T-helper 17 cell (primary cell): ENCODE data around the gene GNG2. TPM values are rescaled to one million over a fixed set of nuclear protein-coding genes. Genes with fewer than 3 reads are reported as not detected.
A peak's percentile ranks its signal among the peaks of the same experiment; 100 is the strongest.
"Not testable (repeated sequence)": the region's sequence is repeated elsewhere in the genome, so short reads cannot be mapped to it uniquely, and the experiment has no call there.

Experiments used
- ATAC-seq: fragments of 150-1000 bp; cut with Tn5 transposase; 2 replicates; pipeline ENCODE4 v1.10.0; 2021; ENCODE audit warnings: mild to moderate bottlenecking, moderate library complexity
- DNase-seq, 3 donors: peaks; one replicate each; pipeline versions ENCODE4 v3.0.0 to v3.0.0-alpha.2; 2020 to 2021
- H3K9me3 ChIP-seq: one replicate; pipeline ENCODE4 v1.7.0; 2013; ENCODE audit warnings: low read length, mild to moderate bottlenecking; ENCODE audit not compliant: control insufficient read depth, poor library complexity, severe bottlenecking
- H3K27ac Mint-ChIP-seq: one replicate; pipeline ENCODE4 v1.8.0; 2022; ENCODE audit warnings: mild to moderate bottlenecking, moderate library complexity, mixed read lengths
- H3K27me3 Mint-ChIP-seq: one replicate; pipeline ENCODE4 v1.8.0; 2022; ENCODE audit warnings: mixed read lengths
- H3K36me3 Mint-ChIP-seq: one replicate; pipeline ENCODE4 v1.8.0; 2022; ENCODE audit warnings: low read depth, mixed read lengths
- H3K4me1 Mint-ChIP-seq: one replicate; pipeline ENCODE4 v1.8.0; 2022; ENCODE audit warnings: mild to moderate bottlenecking, mixed read lengths
- H3K4me3 Mint-ChIP-seq: one replicate; pipeline ENCODE4 v1.8.0; 2022; ENCODE audit warnings: mild to moderate bottlenecking, moderate library complexity, mixed read lengths
- total RNA-seq, 4 donors: library from RNA in 2 of 4; stranded (reverse) in 2 of 4; gene quantifications; one replicate each; pipeline ENCODE4 v1.2.3 and lab custom pipeline; 2022 to 2026

The GNG2 gene
- total RNA-seq, 2 donors from 2014 or later, result 194 to 208 TPM

GRCh38 chr14:51883232-51883631 lies 22.8 kb downstream of the GNG2 start:
- Mint-ChIP-seq H3K36me3 (peaks cover 6% of the 10 kb centered on the region), H3K4me3 (peak overlapping the region; percentile 34), H3K4me1 (peaks cover 40% of the 10 kb centered on the region), H3K27ac (peak overlapping the region; percentile 93), H3K27me3 (no peaks in the 10 kb centered on the region)
- no peaks in the 10 kb centered on the region for H3K9me3 ChIP-seq
- DNase-seq, result no peak
- ATAC-seq, result peak; percentile 22

- peak overlapping the region; percentile 49 for H3K4me3 Mint-ChIP-seq
- peak overlapping the region; percentile 93 for H3K27ac Mint-ChIP-seq
- no peaks in the 10 kb centered on the region for H3K27me3 Mint-ChIP-seq
- ATAC-seq (peak; percentile 52), DNase-seq (no peak)
- peaks cover 43% of the 10 kb centered on the region for H3K4me1 Mint-ChIP-seq
- H3K36me3 Mint-ChIP-seq, result peaks cover 10% of the 10 kb centered on the region
- H3K9me3 ChIP-seq, result no peaks in the 10 kb centered on the region
Observed at GRCh38 chr14:51884086-51884927, 23.9 kb downstream of the GNG2 start.

- Mint-ChIP-seq H3K27ac (peak overlapping the region; percentile 81), H3K36me3 (peaks cover 6% of the 10 kb centered on the region), H3K4me3 (peak overlapping the region; percentile 63), H3K27me3 (no peaks in the 10 kb centered on the region), H3K4me1 (peaks cover 55% of the 10 kb centered on the region)
- no peak for DNase-seq
- peak; percentile 72 for ATAC-seq
- H3K9me3 ChIP-seq, result no peaks in the 10 kb centered on the region
Observed at GRCh38 chr14:51889851-51890250, 29.4 kb downstream of the GNG2 start.

- DNase-seq (no peak), ATAC-seq (no peak)
- Mint-ChIP-seq H3K27me3 (no peaks in the 10 kb centered on the region), H3K4me1 (peaks cover 61% of the 10 kb centered on the region), H3K27ac (peak overlapping the region; percentile 24), H3K36me3 (peaks cover 2% of the 10 kb centered on the region), H3K4me3 (no peak overlapping the region)
- no peaks in the 10 kb centered on the region for H3K9me3 ChIP-seq
Observed at GRCh38 chr14:51894250-51894649, 33.8 kb downstream of the GNG2 start.

- H3K4me1 Mint-ChIP-seq, result peaks cover 54% of the 10 kb centered on the region
- H3K4me3 Mint-ChIP-seq, result no peak overlapping the region
Observed at GRCh38 chr14:51895375-51895774, 35.0 kb downstream of the GNG2 start.

GRCh38 chr14:51897791-51898355 lies 37.5 kb downstream of the GNG2 start:
- H3K9me3 ChIP-seq, result no peaks in the 10 kb centered on the region
- DNase-seq, result no peak
- peaks cover 2% of the 10 kb centered on the region for H3K36me3 Mint-ChIP-seq
- ATAC-seq, result no peak
- no peaks in the 10 kb centered on the region for H3K27me3 Mint-ChIP-seq
- peaks cover 45% of the 10 kb centered on the region for H3K4me1 Mint-ChIP-seq
- H3K4me3 Mint-ChIP-seq, result no peak overlapping the region
- no peak overlapping the region for H3K27ac Mint-ChIP-seq

More at GRCh38 chr14:51895375-51895774, 35.0 kb downstream of the GNG2 start:
- H3K9me3 ChIP-seq, result no peaks in the 10 kb centered on the region
- peaks cover 2% of the 10 kb centered on the region for H3K36me3 Mint-ChIP-seq
- no peaks in the 10 kb centered on the region for H3K27me3 Mint-ChIP-seq
- peak overlapping the region; percentile 27 for H3K27ac Mint-ChIP-seq
- ATAC-seq (no peak), DNase-seq (no peak)

GRCh38 chr14:51901475-51902024 lies 41.1 kb downstream of the GNG2 start:
- DNase-seq (no peak), ATAC-seq (peak; percentile 61)
- H3K4me3 Mint-ChIP-seq, result no peak overlapping the region
- H3K4me1 Mint-ChIP-seq, result peaks cover 38% of the 10 kb centered on the region
- peaks cover 18% of the 10 kb centered on the region for H3K9me3 ChIP-seq
- H3K36me3 Mint-ChIP-seq, result no peaks in the 10 kb centered on the region
- no peaks in the 10 kb centered on the region for H3K27me3 Mint-ChIP-seq
- H3K27ac Mint-ChIP-seq, result peak overlapping the region; percentile 77

GRCh38 chr14:51905656-51906121 lies 45.3 kb downstream of the GNG2 start:
- peaks cover 26% of the 10 kb centered on the region for H3K4me1 Mint-ChIP-seq
- peaks cover 18% of the 10 kb centered on the region for H3K9me3 ChIP-seq
- H3K27me3 Mint-ChIP-seq, H3K36me3 Mint-ChIP-seq: not testable (repeated sequence)
- ATAC-seq, result peak; percentile 73
- peak overlapping the region; percentile 46 for H3K4me3 Mint-ChIP-seq
- DNase-seq, result peak in 1 of 3 donors; percentile 34
- peak overlapping the region; percentile 90 for H3K27ac Mint-ChIP-seq

GRCh38 chr14:51908086-51908485 lies 47.7 kb downstream of the GNG2 start:
- H3K4me3 Mint-ChIP-seq, result no peak overlapping the region
- ATAC-seq (no peak), DNase-seq (no peak)
- no peaks in the 10 kb centered on the region for H3K36me3 Mint-ChIP-seq
- H3K27ac Mint-ChIP-seq, result no peak overlapping the region
- H3K4me1 Mint-ChIP-seq, result peaks cover 37% of the 10 kb centered on the region
- H3K27me3 Mint-ChIP-seq, result no peaks in the 10 kb centered on the region
- H3K9me3 ChIP-seq, result peaks cover 18% of the 10 kb centered on the region

GRCh38 chr14:51912112-51912786 lies 51.8 kb downstream of the GNG2 start:
- Mint-ChIP-seq H3K4me1 (peaks cover 59% of the 10 kb centered on the region), H3K27ac (peak overlapping the region; percentile 77), H3K4me3 (peak overlapping the region; percentile 19), H3K36me3 (peaks cover 6% of the 10 kb centered on the region), H3K27me3 (no peaks in the 10 kb centered on the region)
- DNase-seq, result no peak
- ATAC-seq, result no peak
- no peaks in the 10 kb centered on the region for H3K9me3 ChIP-seq

- Mint-ChIP-seq H3K4me3 (no peak overlapping the region), H3K36me3 (peaks cover 6% of the 10 kb centered on the region), H3K4me1 (peaks cover 52% of the 10 kb centered on the region), H3K27me3 (no peaks in the 10 kb centered on the region), H3K27ac (peak overlapping the region; percentile 81)
- H3K9me3 ChIP-seq, result no peaks in the 10 kb centered on the region
- DNase-seq, result no peak
- no peak for ATAC-seq
Observed at GRCh38 chr14:51914310-51914709, 53.9 kb downstream of the GNG2 start.

- H3K4me3 Mint-ChIP-seq, result peak overlapping the region; percentile 15
- peaks cover 6% of the 10 kb centered on the region for H3K36me3 Mint-ChIP-seq
- no peaks in the 10 kb centered on the region for H3K27me3 Mint-ChIP-seq
- peak overlapping the region; percentile 81 for H3K27ac Mint-ChIP-seq
- ATAC-seq, result no peak
- no peak for DNase-seq
- H3K9me3 ChIP-seq, result no peaks in the 10 kb centered on the region
- peaks cover 44% of the 10 kb centered on the region for H3K4me1 Mint-ChIP-seq
Observed at GRCh38 chr14:51917193-51917592, 56.8 kb downstream of the GNG2 start.

GRCh38 chr14:51921026-51921425 lies 60.6 kb downstream of the GNG2 start:
- no peak overlapping the region for H3K4me3 Mint-ChIP-seq
- H3K27me3 Mint-ChIP-seq, result no peaks in the 10 kb centered on the region
- H3K36me3 Mint-ChIP-seq, result peaks cover 6% of the 10 kb centered on the region
- peak overlapping the region; percentile 4 for H3K27ac Mint-ChIP-seq
- H3K4me1 Mint-ChIP-seq, result peaks cover 35% of the 10 kb centered on the region
- DNase-seq (no peak), ATAC-seq (no peak)
- no peaks in the 10 kb centered on the region for H3K9me3 ChIP-seq
